Adipocyte (in vitro differentiated cells): ENCODE results near the gene PRR16.
A peak's percentile ranks its signal among the peaks of the same experiment; 100 is the strongest.

Experiments used
- DNase-seq: peaks from one replicate; pipeline ENCODE4 v3.0.0-alpha.2; 2015; ENCODE audit warnings: low read depth
- H3K27me3 ChIP-seq: replicated peaks from 2 replicates; pipeline ENCODE4 v1.7.0; 2013; ENCODE audit warnings: mild to moderate bottlenecking, low read length, moderate library complexity; ENCODE audit not compliant: control insufficient read depth, insufficient read depth
- H3K36me3 ChIP-seq: 2 replicates; pipeline ENCODE4 v1.7.0; 2013; ENCODE audit warnings: low read length, mild to moderate bottlenecking, moderate library complexity; ENCODE audit not compliant: control insufficient read depth, insufficient read depth, severe bottlenecking
- H3K4me1 ChIP-seq: 2 replicates; pipeline ENCODE4 v1.7.0; 2013; ENCODE audit warnings: mild to moderate bottlenecking, low read length, moderate library complexity; ENCODE audit not compliant: control insufficient read depth, insufficient read depth
- H3K4me3 ChIP-seq: 2 replicates; pipeline ENCODE4 v1.7.0; 2013; ENCODE audit warnings: mild to moderate bottlenecking, low read length, moderate library complexity
- H3K9ac ChIP-seq: 2 replicates; pipeline ENCODE4 v1.7.0; 2013; ENCODE audit warnings: mild to moderate bottlenecking, low read length, moderate library complexity
- H3K9me3 ChIP-seq: 2 replicates; pipeline ENCODE4 v1.7.0; 2013; ENCODE audit warnings: mild to moderate bottlenecking, low read length, moderate library complexity; ENCODE audit not compliant: control insufficient read depth

PRR16 gene

GRCh38 chr5:120655828-120656435, 191.8 kb downstream of the PRR16 start:
- H3K4me3 ChIP-seq: no peak overlapping the region
- no peaks in the 10 kb centered on the region for H3K9me3 ChIP-seq
- H3K4me1 ChIP-seq: no peaks in the 10 kb centered on the region
- peak; percentile 46 for DNase-seq
- no peak overlapping the region for H3K9ac ChIP-seq
- H3K27me3 ChIP-seq: no peaks in the 10 kb centered on the region
- H3K36me3 ChIP-seq: no peaks in the 10 kb centered on the region

GRCh38 chr5:120657104-120657503, 193.0 kb downstream of the PRR16 start:
- Histone ChIP-seq H3K27me3 (no peaks in the 10 kb centered on the region), H3K4me3 (no peak overlapping the region), H3K9ac (no peak overlapping the region), H3K36me3 (no peaks in the 10 kb centered on the region), H3K9me3 (no peaks in the 10 kb centered on the region), H3K4me1 (no peaks in the 10 kb centered on the region)
- DNase-seq: no peak

- H3K36me3 ChIP-seq: no peaks in the 10 kb centered on the region
- peaks cover 3% of the 10 kb centered on the region for H3K4me1 ChIP-seq
- no peaks in the 10 kb centered on the region for H3K9me3 ChIP-seq
- no peaks in the 10 kb centered on the region for H3K27me3 ChIP-seq
- no peak overlapping the region for H3K4me3 ChIP-seq
- peak; percentile 21 for DNase-seq
- H3K9ac ChIP-seq: no peak overlapping the region
These were observed 213.4 kb downstream of the PRR16 start for GRCh38 chr5:120677481-120677880.

- H3K36me3 ChIP-seq: no peaks in the 10 kb centered on the region
These were observed 214.2 kb downstream of the PRR16 start for GRCh38 chr5:120678279-120678678.

GRCh38 chr5:120682851-120683250, 218.8 kb downstream of the PRR16 start:
- Histone ChIP-seq H3K4me1 (peaks cover 7% of the 10 kb centered on the region), H3K27me3 (no peaks in the 10 kb centered on the region), H3K36me3 (no peaks in the 10 kb centered on the region), H3K9me3 (no peaks in the 10 kb centered on the region), H3K9ac (no peak overlapping the region), H3K4me3 (no peak overlapping the region)
- peak; percentile 61 for DNase-seq

More at GRCh38 chr5:120678279-120678678, 214.2 kb downstream of the PRR16 start:
- H3K4me3 ChIP-seq: no peak overlapping the region
- peaks cover 7% of the 10 kb centered on the region for H3K4me1 ChIP-seq
- H3K27me3 ChIP-seq: no peaks in the 10 kb centered on the region
- DNase-seq: peak; percentile 55
- no peaks in the 10 kb centered on the region for H3K9me3 ChIP-seq
- no peak overlapping the region for H3K9ac ChIP-seq

GRCh38 chr5:120683580-120683979, 219.5 kb downstream of the PRR16 start:
- H3K36me3 ChIP-seq: no peaks in the 10 kb centered on the region
- DNase-seq: no peak
- H3K27me3 ChIP-seq: no peaks in the 10 kb centered on the region
- peaks cover 7% of the 10 kb centered on the region for H3K4me1 ChIP-seq
- no peak overlapping the region for H3K4me3 ChIP-seq
- H3K9me3 ChIP-seq: no peaks in the 10 kb centered on the region
- no peak overlapping the region for H3K9ac ChIP-seq

GRCh38 chr5:120684213-120684612, 220.1 kb downstream of the PRR16 start:
- peak; percentile 40 for DNase-seq

GRCh38 chr5:120684749-120685415, 220.8 kb downstream of the PRR16 start:
- DNase-seq: no peak
- Histone ChIP-seq H3K4me1 (peaks cover 7% of the 10 kb centered on the region), H3K9me3 (no peaks in the 10 kb centered on the region), H3K4me3 (no peak overlapping the region), H3K27me3 (no peaks in the 10 kb centered on the region), H3K36me3 (no peaks in the 10 kb centered on the region), H3K9ac (no peak overlapping the region)

More at GRCh38 chr5:120684213-120684612, 220.1 kb downstream of the PRR16 start:
- Histone ChIP-seq H3K9ac (no peak overlapping the region), H3K9me3 (no peaks in the 10 kb centered on the region), H3K36me3 (no peaks in the 10 kb centered on the region), H3K4me1 (peaks cover 7% of the 10 kb centered on the region), H3K27me3 (no peaks in the 10 kb centered on the region), H3K4me3 (no peak overlapping the region)

GRCh38 chr5:120690621-120691407, 226.7 kb downstream of the PRR16 start:
- no peak for DNase-seq
- Histone ChIP-seq H3K9ac (no peak overlapping the region), H3K9me3 (no peaks in the 10 kb centered on the region), H3K4me3 (no peak overlapping the region), H3K36me3 (no peaks in the 10 kb centered on the region), H3K4me1 (no peaks in the 10 kb centered on the region), H3K27me3 (no peaks in the 10 kb centered on the region)

- Histone ChIP-seq H3K9ac (no peak overlapping the region), H3K27me3 (no peaks in the 10 kb centered on the region), H3K4me1 (no peaks in the 10 kb centered on the region), H3K36me3 (no peaks in the 10 kb centered on the region), H3K4me3 (no peak overlapping the region), H3K9me3 (no peaks in the 10 kb centered on the region)
- DNase-seq: no peak
These were observed 228.2 kb downstream of the PRR16 start for GRCh38 chr5:120692325-120692724.

- Histone ChIP-seq H3K4me1 (no peaks in the 10 kb centered on the region), H3K9ac (no peak overlapping the region), H3K4me3 (no peak overlapping the region), H3K9me3 (no peaks in the 10 kb centered on the region), H3K27me3 (no peaks in the 10 kb centered on the region), H3K36me3 (no peaks in the 10 kb centered on the region)
- DNase-seq: no peak
These were observed 231.3 kb downstream of the PRR16 start for GRCh38 chr5:120695368-120695880.
